ENCODE data around the gene MPZL1. TPM values are rescaled to one million over a fixed set of nuclear protein-coding genes. Genes with fewer than 3 reads are reported as not detected.
A peak's percentile ranks its signal among the peaks of the same experiment; 100 is the strongest.

MPZL1 gene
- total RNA-seq, 3 donors from 2014 or later, result 43.5 to 86.8 (median 86.2) TPM

DNA sequence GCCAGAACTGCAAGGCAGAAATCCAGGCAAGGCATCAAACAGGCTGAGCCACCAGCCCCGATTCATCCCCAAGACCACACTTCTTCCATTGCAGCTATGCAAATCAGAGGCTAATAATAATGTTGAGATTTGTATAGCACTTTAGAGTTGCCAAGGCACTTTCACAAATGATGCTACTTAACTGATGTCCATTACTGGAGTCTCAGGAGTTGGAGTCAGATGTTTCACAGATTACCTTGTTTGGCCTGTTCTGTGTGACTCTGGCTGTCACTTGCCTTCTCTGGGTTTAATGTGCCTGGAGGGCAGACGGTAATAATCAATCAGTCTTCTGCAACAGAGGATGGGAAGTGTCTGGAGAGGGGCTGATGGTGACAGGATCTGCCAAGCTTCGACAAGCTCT lies 40.8 kb upstream of the MPZL1 start:
- TF ChIP-seq POLR2A (IDR thresholded peaks at IDR 0.05), result no peak
- TF ChIP-seq POLR2AphosphoS5 (IDR thresholded peaks at IDR 0.05), result no peak
- TF ChIP-seq, protein P1, sequence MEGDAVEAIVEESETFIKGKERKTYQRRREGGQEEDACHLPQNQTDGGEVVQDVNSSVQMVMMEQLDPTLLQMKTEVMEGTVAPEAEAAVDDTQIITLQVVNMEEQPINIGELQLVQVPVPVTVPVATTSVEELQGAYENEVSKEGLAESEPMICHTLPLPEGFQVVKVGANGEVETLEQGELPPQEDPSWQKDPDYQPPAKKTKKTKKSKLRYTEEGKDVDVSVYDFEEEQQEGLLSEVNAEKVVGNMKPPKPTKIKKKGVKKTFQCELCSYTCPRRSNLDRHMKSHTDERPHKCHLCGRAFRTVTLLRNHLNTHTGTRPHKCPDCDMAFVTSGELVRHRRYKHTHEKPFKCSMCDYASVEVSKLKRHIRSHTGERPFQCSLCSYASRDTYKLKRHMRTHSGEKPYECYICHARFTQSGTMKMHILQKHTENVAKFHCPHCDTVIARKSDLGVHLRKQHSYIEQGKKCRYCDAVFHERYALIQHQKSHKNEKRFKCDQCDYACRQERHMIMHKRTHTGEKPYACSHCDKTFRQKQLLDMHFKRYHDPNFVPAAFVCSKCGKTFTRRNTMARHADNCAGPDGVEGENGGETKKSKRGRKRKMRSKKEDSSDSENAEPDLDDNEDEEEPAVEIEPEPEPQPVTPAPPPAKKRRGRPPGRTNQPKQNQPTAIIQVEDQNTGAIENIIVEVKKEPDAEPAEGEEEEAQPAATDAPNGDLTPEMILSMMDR (IDR thresholded peaks at IDR 0.05), result no peak
- Histone ChIP-seq H3K4me3 (no peak overlapping the region), H3K27ac (peak overlapping the region; percentile 50 to 74), H3K36me3 (no peaks in the 10 kb centered on the region), H3K4me1 (no peaks in the 10 kb centered on the region), H3K9me3 (no peaks in the 10 kb centered on the region), H3K27me3 (no peaks in the 10 kb centered on the region)
- intact Hi-C loops (cut with DNase I; ENCODE audit: low total_unique reads), result no loop called here
- no peak for DNase-seq (ENCODE audit: low spot score in 2 of 2)

DNA sequence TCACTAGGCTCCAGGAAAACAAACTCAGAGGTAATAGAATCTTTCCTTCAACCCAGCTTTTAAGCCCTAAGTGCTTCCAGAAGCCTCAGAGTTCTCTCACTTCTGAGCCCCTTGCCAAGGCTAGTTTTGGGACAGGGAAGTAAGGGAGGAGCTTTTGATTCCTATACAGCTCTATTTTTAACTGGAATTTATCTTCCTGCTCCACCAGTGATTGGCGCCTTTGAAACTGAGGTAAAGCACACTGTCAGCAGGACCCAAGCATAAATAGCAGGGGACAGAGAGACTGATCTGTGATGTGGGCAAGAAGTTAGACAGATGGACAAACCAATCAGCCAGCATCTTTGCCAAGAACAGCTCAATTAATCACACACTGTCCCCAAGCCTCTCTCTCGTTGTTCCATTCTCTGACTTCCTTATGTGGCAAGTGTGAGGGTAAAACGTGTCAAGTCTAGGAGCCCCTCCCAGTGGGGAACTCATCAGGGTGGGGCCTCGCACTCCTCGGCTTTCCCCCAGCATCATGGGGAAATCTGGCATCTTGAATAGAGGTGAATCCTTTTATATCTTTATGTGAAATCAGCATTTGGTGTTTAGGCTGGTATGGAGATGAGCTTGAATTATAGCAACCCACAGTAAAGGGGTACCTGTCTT lies 40.2 kb upstream of the MPZL1 start:
- Histone ChIP-seq H3K4me1 (no peaks in the 10 kb centered on the region), H3K27ac (peak overlapping the region; percentile 50 to 74), H3K36me3 (no peaks in the 10 kb centered on the region), H3K9me3 (no peaks in the 10 kb centered on the region), H3K4me3 (no peak overlapping the region), H3K27me3 (no peaks in the 10 kb centered on the region)
- intact Hi-C loops (cut with DNase I; ENCODE audit: low total_unique reads), result no loop called here
- TF ChIP-seq, protein P1 (IDR thresholded peaks at IDR 0.05), result no peak
- TF ChIP-seq POLR2A (IDR thresholded peaks at IDR 0.05) (no peak), POLR2AphosphoS5 (IDR thresholded peaks at IDR 0.05) (no peak)
- DNase-seq (ENCODE audit: low spot score in 2 of 2), result no peak

- no peak for DNase-seq (ENCODE audit: low spot score in 2 of 2)
- Histone ChIP-seq H3K9me3 (no peaks in the 10 kb centered on the region), H3K4me3 (no peak overlapping the region), H3K36me3 (no peaks in the 10 kb centered on the region), H3K27me3 (no peaks in the 10 kb centered on the region), H3K4me1 (peaks cover 0 to 6% of the 10 kb centered on the region in 2 donors), H3K27ac (peak overlapping the region; percentile 46 to 64)
- TF ChIP-seq POLR2A (IDR thresholded peaks at IDR 0.05) (no peak), POLR2AphosphoS5 (IDR thresholded peaks at IDR 0.05) (no peak)
- TF ChIP-seq, protein P1 (IDR thresholded peaks at IDR 0.05), result no peak
- intact Hi-C loops (cut with DNase I; ENCODE audit: low total_unique reads), result loop anchor here (1.0 kb wide), 1 partner anchor 30 kb away; no protein-coding TSS in a partner anchor
These were observed 38.6 kb upstream of the MPZL1 start for GRCh38 chr1:167683226-167683625.

- Histone ChIP-seq H3K27ac (peak overlapping the region; percentile 46 to 64), H3K36me3 (no peaks in the 10 kb centered on the region), H3K9me3 (no peaks in the 10 kb centered on the region), H3K4me3 (no peak overlapping the region), H3K4me1 (peaks cover 0 to 6% of the 10 kb centered on the region in 2 donors), H3K27me3 (no peaks in the 10 kb centered on the region)
- DNase-seq (ENCODE audit: low spot score in 2 of 2), result peak in 1 of 2 donors; percentile 41
- TF ChIP-seq, protein P1 (IDR thresholded peaks at IDR 0.05), result no peak
- no peak for TF ChIP-seq POLR2A (IDR thresholded peaks at IDR 0.05)
- TF ChIP-seq POLR2AphosphoS5 (IDR thresholded peaks at IDR 0.05), result no peak
- intact Hi-C loops (cut with DNase I; ENCODE audit: low total_unique reads), result loop anchor here (1.0 kb wide), 1 partner anchor 29 kb away; no protein-coding TSS in a partner anchor
These were observed 37.9 kb upstream of the MPZL1 start for GRCh38 chr1:167683641-167684502.

DNA sequence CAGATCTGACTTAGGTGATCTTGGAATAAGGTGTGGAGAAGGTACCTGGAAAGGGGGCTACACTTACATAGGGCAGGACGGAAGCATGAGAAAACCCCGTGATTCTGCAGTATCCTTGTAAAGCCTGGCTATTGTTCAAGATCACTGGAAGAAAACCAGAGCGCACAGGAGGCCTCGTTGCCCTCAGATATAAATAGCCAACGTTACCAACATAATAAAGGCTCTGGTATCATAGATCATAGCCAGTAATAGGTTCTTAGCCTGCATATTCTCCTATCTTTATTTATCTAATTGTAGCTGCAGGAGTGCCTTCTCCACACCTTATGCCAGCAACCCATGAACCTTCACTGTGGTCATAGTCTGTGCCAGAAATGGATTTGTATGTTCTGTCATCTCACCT lies 35.9 kb upstream of the MPZL1 start:
- H3K4me3 ChIP-seq, result no peak overlapping the region
- H3K4me1 ChIP-seq, result peaks cover 0 to 6% of the 10 kb centered on the region in 2 donors
- no peaks in the 10 kb centered on the region for H3K36me3 ChIP-seq
- DNase-seq (ENCODE audit: low spot score in 2 of 2), result no peak
- intact Hi-C loops (cut with DNase I; ENCODE audit: low total_unique reads), result loop anchor here (5.0 kb wide), 1 partner anchor 84 kb away; no protein-coding TSS in a partner anchor
- H3K27me3 ChIP-seq, result no peaks in the 10 kb centered on the region
- TF ChIP-seq, protein P1 (IDR thresholded peaks at IDR 0.05), result no peak
- no peak overlapping the region for H3K27ac ChIP-seq
- no peaks in the 10 kb centered on the region for H3K9me3 ChIP-seq

Measured in breast epithelium (tissue), 4 donors.